SK-N-SH treated with all-trans-retinoic acid at 6 μM for 48 hours (cell line): ENCODE measurements around the gene HCN2.

ENCODE experiments used
- ARNTL ChIP-seq: fragments of 450-650 bp; formaldehyde crosslinking; IDR thresholded peaks from 2 replicates; pipeline ENCODE4 v1.5.0; 2020; ENCODE audit warnings: low read depth, mild to moderate bottlenecking, moderate library complexity, borderline replicate concordance
- CSRNP3 ChIP-seq: fragments of 250-450 bp; sonication (Bioruptor Pico); IDR thresholded peaks from 2 replicates; pipeline ENCODE4 v1.5.1; 2021; ENCODE audit warnings: mild to moderate bottlenecking, moderate library complexity
- PPARA ChIP-seq: fragments of 250-450 bp; sonication (Bioruptor Pico); IDR thresholded peaks from 2 replicates; pipeline ENCODE4 v1.5.0; 2020; ENCODE audit warnings: mild to moderate bottlenecking, borderline replicate concordance
- TF ChIP-seq, protein P1 (sequence below): fragments of 250-450 bp; sonication (Bioruptor Pico); IDR thresholded peaks from 2 replicates; pipeline ENCODE4 v1.5.0; 2020; ENCODE audit warnings: mild to moderate bottlenecking, moderate library complexity

- no peak for TF ChIP-seq ARNTL
- no peak for TF ChIP-seq CSRNP3
- TF ChIP-seq, protein P1, sequence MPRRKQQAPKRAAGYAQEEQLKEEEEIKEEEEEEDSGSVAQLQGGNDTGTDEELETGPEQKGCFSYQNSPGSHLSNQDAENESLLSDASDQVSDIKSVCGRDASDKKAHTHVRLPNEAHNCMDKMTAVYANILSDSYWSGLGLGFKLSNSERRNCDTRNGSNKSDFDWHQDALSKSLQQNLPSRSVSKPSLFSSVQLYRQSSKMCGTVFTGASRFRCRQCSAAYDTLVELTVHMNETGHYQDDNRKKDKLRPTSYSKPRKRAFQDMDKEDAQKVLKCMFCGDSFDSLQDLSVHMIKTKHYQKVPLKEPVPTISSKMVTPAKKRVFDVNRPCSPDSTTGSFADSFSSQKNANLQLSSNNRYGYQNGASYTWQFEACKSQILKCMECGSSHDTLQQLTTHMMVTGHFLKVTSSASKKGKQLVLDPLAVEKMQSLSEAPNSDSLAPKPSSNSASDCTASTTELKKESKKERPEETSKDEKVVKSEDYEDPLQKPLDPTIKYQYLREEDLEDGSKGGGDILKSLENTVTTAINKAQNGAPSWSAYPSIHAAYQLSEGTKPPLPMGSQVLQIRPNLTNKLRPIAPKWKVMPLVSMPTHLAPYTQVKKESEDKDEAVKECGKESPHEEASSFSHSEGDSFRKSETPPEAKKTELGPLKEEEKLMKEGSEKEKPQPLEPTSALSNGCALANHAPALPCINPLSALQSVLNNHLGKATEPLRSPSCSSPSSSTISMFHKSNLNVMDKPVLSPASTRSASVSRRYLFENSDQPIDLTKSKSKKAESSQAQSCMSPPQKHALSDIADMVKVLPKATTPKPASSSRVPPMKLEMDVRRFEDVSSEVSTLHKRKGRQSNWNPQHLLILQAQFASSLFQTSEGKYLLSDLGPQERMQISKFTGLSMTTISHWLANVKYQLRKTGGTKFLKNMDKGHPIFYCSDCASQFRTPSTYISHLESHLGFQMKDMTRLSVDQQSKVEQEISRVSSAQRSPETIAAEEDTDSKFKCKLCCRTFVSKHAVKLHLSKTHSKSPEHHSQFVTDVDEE (CRISPR knock-in tag) = no peak
- TF ChIP-seq PPARA = no peak
Observed at GRCh38 chr19:572743-573518, 16.8 kb upstream of the HCN2 start.
